Osteocyte (in vitro differentiated cells): ENCODE data around the gene CLIP1. TPM values are rescaled to one million over a fixed set of nuclear protein-coding genes. Genes with fewer than 3 reads are reported as not detected.

Experiments
- DNase-seq: peaks from one replicate; pipeline ENCODE4 v3.0.0; 2021; ENCODE audit warnings: mixed read lengths; ENCODE audit not compliant: unreplicated experiment; ENCODE audit errors: extremely low spot score
- H3K27ac Mint-ChIP-seq: one replicate; pipeline ENCODE4 v1.8.0; 2021; ENCODE audit warnings: mild to moderate bottlenecking, mixed read lengths; ENCODE audit not compliant: unreplicated experiment
- H3K27me3 Mint-ChIP-seq: one replicate; pipeline ENCODE4 v1.8.0; 2021; ENCODE audit warnings: mixed read lengths; ENCODE audit not compliant: unreplicated experiment
- H3K36me3 Mint-ChIP-seq: one replicate; pipeline ENCODE4 v1.8.0; 2021; ENCODE audit warnings: mixed read lengths; ENCODE audit not compliant: unreplicated experiment
- H3K4me1 Mint-ChIP-seq: one replicate; pipeline ENCODE4 v1.8.0; 2021; ENCODE audit warnings: mixed read lengths; ENCODE audit not compliant: unreplicated experiment
- H3K4me3 Mint-ChIP-seq: one replicate; pipeline ENCODE4 v1.8.0; 2021; ENCODE audit warnings: mild to moderate bottlenecking, moderate library complexity, mixed read lengths; ENCODE audit not compliant: unreplicated experiment
- H3K9me3 Mint-ChIP-seq: one replicate; pipeline ENCODE4 v1.8.0; 2021; ENCODE audit warnings: mixed read lengths; ENCODE audit not compliant: unreplicated experiment
- total RNA-seq: library from RNA; stranded (reverse); gene quantifications from 2 replicates; pipeline ENCODE4 v1.2.1, GENCODE V29; 2021
- TF ChIP-seq, protein P1 (sequence below): fragments of 200-600 bp; sonication (generic); IDR thresholded peaks from 2 replicates; pipeline ENCODE4 v1.5.0; 2021; ENCODE audit warnings: antibody characterized with exemption, mild to moderate bottlenecking, moderate library complexity

CLIP1 gene
- total RNA-seq, 1 donor from 2014 or later: 100.0 TPM

DNA sequence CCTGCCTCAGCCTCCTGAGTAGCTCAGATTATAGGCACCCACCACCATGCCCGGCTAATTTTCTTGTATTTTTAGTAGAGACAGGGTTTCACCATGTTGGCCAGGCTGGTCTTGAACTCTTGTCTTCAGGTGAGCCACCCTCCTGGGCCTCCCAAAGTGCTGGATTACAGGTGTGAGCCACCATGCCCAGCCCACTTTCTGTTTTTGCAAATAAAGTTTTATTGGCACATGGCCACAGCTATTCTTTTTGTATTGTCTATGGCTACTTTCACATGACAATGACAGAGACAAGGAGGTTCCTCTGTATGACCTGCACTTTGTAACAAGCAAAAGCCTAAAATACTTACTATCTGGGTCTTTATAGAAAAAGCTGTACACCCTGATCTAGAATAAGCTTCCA is 176.9 kb downstream of the CLIP1 start:
- no peak overlapping the region for H3K27ac Mint-ChIP-seq
- H3K4me3 Mint-ChIP-seq: no peak overlapping the region
- TF ChIP-seq, protein P1, sequence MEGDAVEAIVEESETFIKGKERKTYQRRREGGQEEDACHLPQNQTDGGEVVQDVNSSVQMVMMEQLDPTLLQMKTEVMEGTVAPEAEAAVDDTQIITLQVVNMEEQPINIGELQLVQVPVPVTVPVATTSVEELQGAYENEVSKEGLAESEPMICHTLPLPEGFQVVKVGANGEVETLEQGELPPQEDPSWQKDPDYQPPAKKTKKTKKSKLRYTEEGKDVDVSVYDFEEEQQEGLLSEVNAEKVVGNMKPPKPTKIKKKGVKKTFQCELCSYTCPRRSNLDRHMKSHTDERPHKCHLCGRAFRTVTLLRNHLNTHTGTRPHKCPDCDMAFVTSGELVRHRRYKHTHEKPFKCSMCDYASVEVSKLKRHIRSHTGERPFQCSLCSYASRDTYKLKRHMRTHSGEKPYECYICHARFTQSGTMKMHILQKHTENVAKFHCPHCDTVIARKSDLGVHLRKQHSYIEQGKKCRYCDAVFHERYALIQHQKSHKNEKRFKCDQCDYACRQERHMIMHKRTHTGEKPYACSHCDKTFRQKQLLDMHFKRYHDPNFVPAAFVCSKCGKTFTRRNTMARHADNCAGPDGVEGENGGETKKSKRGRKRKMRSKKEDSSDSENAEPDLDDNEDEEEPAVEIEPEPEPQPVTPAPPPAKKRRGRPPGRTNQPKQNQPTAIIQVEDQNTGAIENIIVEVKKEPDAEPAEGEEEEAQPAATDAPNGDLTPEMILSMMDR: no peak
- DNase-seq: no peak
- no peaks in the 10 kb centered on the region for H3K27me3 Mint-ChIP-seq
- peaks cover 40% of the 10 kb centered on the region for H3K36me3 Mint-ChIP-seq
- no peaks in the 10 kb centered on the region for H3K9me3 Mint-ChIP-seq
- no peaks in the 10 kb centered on the region for H3K4me1 Mint-ChIP-seq

DNA sequence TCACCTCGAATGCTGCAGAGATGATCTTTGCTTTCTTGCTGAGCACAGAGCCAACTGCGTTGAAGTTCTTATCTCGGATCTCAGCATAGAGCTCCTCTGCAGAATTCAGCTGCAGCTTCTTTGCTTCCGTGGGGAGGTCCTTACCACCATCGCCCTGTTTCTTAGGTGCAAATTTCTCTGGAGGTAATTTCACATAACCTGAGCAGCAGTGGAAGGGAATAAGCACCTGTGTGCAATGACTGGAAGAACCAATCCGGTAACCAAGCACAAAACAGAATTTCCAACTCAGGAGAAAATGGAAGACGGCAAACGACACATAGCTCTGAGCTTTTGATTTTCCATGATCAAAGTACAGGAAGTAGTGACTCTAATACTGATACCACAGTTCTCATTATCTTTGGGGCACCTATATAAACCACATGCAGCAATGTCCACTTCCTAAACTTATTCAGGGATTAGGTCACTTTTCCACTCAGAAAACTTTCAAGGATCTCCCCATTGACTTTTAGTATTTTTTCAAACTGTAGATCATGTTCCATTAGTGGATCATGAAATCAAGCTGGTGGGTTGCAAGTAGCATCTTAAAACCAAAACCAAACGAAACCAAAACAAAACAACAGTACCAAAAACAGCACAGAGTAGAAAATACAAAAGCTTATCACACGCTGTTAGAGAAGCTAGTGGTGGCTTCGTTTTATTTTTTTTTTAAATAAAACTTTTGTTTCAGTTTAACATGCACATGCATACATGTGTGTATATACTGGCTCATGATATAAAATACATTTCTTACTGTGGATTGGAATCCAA is 177.7 kb downstream of the CLIP1 start:
- Mint-ChIP-seq H3K4me3 (no peak overlapping the region), H3K9me3 (no peaks in the 10 kb centered on the region), H3K27me3 (no peaks in the 10 kb centered on the region), H3K27ac (no peak overlapping the region), H3K36me3 (peaks cover 45% of the 10 kb centered on the region), H3K4me1 (no peaks in the 10 kb centered on the region)
- no peak for DNase-seq
- TF ChIP-seq, protein P1: no peak

DNA sequence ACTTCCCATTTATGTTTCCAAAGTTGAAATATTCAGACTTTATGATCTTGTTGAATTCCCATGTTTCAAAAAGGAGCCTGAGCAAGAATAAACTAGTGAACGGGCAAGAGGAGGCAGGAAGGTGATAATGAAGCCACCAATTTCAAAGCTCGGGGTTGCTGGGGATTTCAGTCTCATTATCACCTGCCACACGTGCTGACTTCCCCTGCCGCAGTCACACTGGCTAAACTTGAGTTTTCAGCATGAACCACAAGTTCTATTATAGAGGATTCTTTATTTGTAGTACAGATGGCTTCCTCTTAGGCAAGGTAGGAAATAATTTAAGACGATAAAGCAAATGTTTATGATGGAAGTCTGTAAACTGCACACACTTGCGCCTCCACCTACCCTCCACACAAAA is 178.5 kb downstream of the CLIP1 start:
- TF ChIP-seq, protein P1: no peak
- Mint-ChIP-seq H3K4me3 (no peak overlapping the region), H3K27ac (no peak overlapping the region), H3K27me3 (no peaks in the 10 kb centered on the region), H3K9me3 (no peaks in the 10 kb centered on the region), H3K36me3 (peaks cover 39% of the 10 kb centered on the region), H3K4me1 (no peaks in the 10 kb centered on the region)
- DNase-seq: no peak

DNA sequence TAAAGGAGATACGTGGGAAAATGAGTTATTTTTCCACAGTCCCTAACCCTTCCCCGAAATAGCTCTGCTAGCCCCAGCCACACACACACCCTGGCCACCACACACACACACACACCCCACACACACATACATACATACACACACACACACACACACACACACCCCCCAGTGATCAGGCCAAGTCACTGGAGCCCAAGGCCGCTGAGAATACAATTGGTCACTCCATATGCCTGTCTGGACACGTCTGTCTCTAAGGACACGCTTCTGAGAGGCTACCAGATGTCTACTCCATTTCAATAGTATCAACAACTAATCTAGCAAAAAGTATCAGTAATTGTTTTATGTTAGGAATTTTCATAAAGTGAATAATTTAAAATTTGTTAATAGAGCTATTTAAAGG is 183.6 kb downstream of the CLIP1 start:
- TF ChIP-seq, protein P1: no peak
- Mint-ChIP-seq H3K9me3 (no peaks in the 10 kb centered on the region), H3K27ac (no peak overlapping the region), H3K36me3 (peaks cover 35% of the 10 kb centered on the region), H3K4me1 (no peaks in the 10 kb centered on the region), H3K27me3 (no peaks in the 10 kb centered on the region), H3K4me3 (no peak overlapping the region)
- DNase-seq: no peak

DNA sequence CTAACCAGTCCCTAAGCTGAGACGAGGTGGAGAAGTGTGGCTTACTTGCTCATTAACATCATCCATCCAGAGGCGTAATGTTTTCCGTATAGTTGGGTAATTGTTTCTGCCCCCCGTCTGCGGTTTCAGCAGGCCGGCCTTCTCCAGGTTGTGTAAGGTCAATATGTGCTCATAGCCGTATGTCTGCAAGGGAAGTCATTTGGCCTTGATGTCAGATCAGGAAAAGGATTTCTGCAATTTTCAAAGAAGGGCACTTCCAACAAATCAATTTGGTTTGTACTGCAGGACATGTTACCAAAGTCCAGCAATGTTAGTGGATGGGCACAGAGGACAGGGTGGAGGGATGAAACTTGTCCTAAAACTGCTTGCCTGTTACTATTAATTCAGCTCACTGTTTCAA is 186.7 kb downstream of the CLIP1 start:
- H3K4me3 Mint-ChIP-seq: no peak overlapping the region
- H3K36me3 Mint-ChIP-seq: peaks cover 39% of the 10 kb centered on the region
- no peaks in the 10 kb centered on the region for H3K27me3 Mint-ChIP-seq
- DNase-seq: no peak
- TF ChIP-seq, protein P1: no peak
- no peaks in the 10 kb centered on the region for H3K4me1 Mint-ChIP-seq
- no peak overlapping the region for H3K27ac Mint-ChIP-seq
- no peaks in the 10 kb centered on the region for H3K9me3 Mint-ChIP-seq
